HCT116 (cell line): ENCODE results near the gene GLRB. TPM values are rescaled to one million over a fixed set of nuclear protein-coding genes. Genes with fewer than 3 reads are reported as not detected.

Experiments
- ATAC-seq: fragments of 200-7000 bp; cut with Tn5 transposase; 2 replicates; pipeline ENCODE4 v1.9.1; 2020; ENCODE audit warnings: mild to moderate bottlenecking, moderate library complexity
- BruUV-seq: library from RNA; stranded (reverse); fragments of 400-500 nt; replicated peaks from 2 replicates; lab custom pipeline; 2021; lab: Mats Ljungman, UMichigan
- CTCF ChIA-PET: fragments of 300-600 bp; sonication (Branson Sonifier 250); formaldehyde crosslinking; loops from one replicate; lab custom pipeline; 2021; ENCODE audit warnings: antibody characterized with exemption; lab: Charles Lee
- POLR2A ChIA-PET: fragments of 300-600, 350-600 bp; sonication (Branson Sonifier 250); formaldehyde crosslinking; loops from one replicate; lab custom pipeline; 2021; ENCODE audit warnings: antibody characterized with exemption; lab: Charles Lee
- RAD21 ChIA-PET, 2 experiments: fragments of 300-600 bp; sonication (Branson Sonifier 250); formaldehyde crosslinking; loops; one replicate each; lab custom pipeline; 2023; ENCODE audit warnings: low total read pairs in 2 of 2; ENCODE audit not compliant: uncharacterized antibody in 2 of 2, unreplicated experiment in 2 of 2, low non-redundant PET in 1 of 2; lab: Charles Lee
- DNase-seq: peaks from one replicate; pipeline ENCODE4 v3.0.0-alpha.2; 2010; ENCODE audit warnings: low read depth, low spot score
- H2AFZ ChIP-seq: fragments of 200-600 bp; shearing (Covaris generic), sonication (generic); 2 replicates; pipeline ENCODE4 v1.6.1; 2017; ENCODE audit warnings: low read depth, mixed run types, mixed read lengths, antibody characterized with exemption, low read length; ENCODE audit not compliant: poor library complexity, severe bottlenecking
- H3K27ac ChIP-seq: 2 replicates; pipeline ENCODE4 v1.5.1; 2012; ENCODE audit warnings: low read depth, low read length
- H3K27me3 ChIP-seq: fragments of 200-600 bp; sonication (generic); 2 replicates; pipeline ENCODE4 v1.6.1; 2016; ENCODE audit warnings: mixed run types, low read length, mixed read lengths; ENCODE audit not compliant: insufficient read depth
- H3K36me3 ChIP-seq, 2 experiments: fragments of 200-500 bp in 1 of 2; fragments of 200-600 bp in 1 of 2; sonication (Bioruptor generic) in 1 of 2; sonication (generic) in 1 of 2; 2 replicates each; pipeline versions ENCODE4 v1.5.1 to v1.6.1; 2014 to 2016; ENCODE audit warnings: low read length in 2 of 2, inconsistent platforms in 1 of 2, mixed read lengths in 1 of 2, mixed run types in 1 of 2; ENCODE audit not compliant: insufficient read depth in 2 of 2, control insufficient read depth in 1 of 2
- H3K4me1 ChIP-seq, 2 experiments: fragments of 200-600 bp in 1 of 2; sonication (generic) in 1 of 2; 2 replicates each; pipeline versions ENCODE4 v1.5.1 to v1.6.1; 2012 to 2017; ENCODE audit warnings: low read length in 2 of 2, inconsistent platforms in 1 of 2, mild to moderate bottlenecking in 1 of 2, mixed read lengths in 1 of 2, mixed run types in 1 of 2, moderate library complexity in 1 of 2; ENCODE audit not compliant: insufficient read depth in 2 of 2, control insufficient read depth in 1 of 2
- H3K4me2 ChIP-seq: fragments of 200-600 bp; sonication (generic); 2 replicates; pipeline ENCODE4 v1.6.1; 2017; ENCODE audit warnings: mixed run types, low read length, mixed read lengths
- H3K4me3 ChIP-seq, 2 experiments: fragments of 200-600 bp in 1 of 2; sonication (generic) in 1 of 2; replicated peaks in 1 of 2; 2 replicates each; pipeline ENCODE4 v1.5.1; 2011 to 2016; ENCODE audit warnings: low read length in 2 of 2, control low read depth in 1 of 2, low read depth in 1 of 2, mild to moderate bottlenecking in 1 of 2, mixed read lengths in 1 of 2, mixed run types in 1 of 2
- H3K79me2 ChIP-seq: fragments of 200-600 bp; sonication (generic); 2 replicates; pipeline ENCODE4 v1.6.1; 2017; ENCODE audit warnings: mild to moderate bottlenecking, mixed run types, low read length, moderate library complexity, mixed read lengths; ENCODE audit not compliant: insufficient read depth
- H3K9ac ChIP-seq: fragments of 200-600 bp; sonication (generic); 2 replicates; pipeline ENCODE4 v1.6.1; 2016; ENCODE audit warnings: low read length, mixed read lengths
- H3K9me2 ChIP-seq: fragments of 200-600 bp; sonication (generic), shearing (Covaris generic); 2 replicates; pipeline ENCODE4 v1.6.1; 2017; ENCODE audit warnings: mixed run types, mild to moderate bottlenecking, moderate library complexity; ENCODE audit not compliant: insufficient read depth
- H3K9me3 ChIP-seq, 2 experiments: fragments of 200-500 bp in 1 of 2; fragments of 200-600 bp in 1 of 2; sonication (Bioruptor generic) in 1 of 2; sonication (generic) in 1 of 2; 2 replicates each; pipeline ENCODE4 v1.6.1; 2014 to 2017; ENCODE audit warnings: low read length in 2 of 2, mixed read lengths in 2 of 2, inconsistent platforms in 1 of 2, low read depth in 1 of 2, mild to moderate bottlenecking in 1 of 2, mixed run types in 1 of 2, moderate library complexity in 1 of 2; ENCODE audit not compliant: control insufficient read depth in 1 of 2, insufficient read depth in 1 of 2
- H4K20me1 ChIP-seq: fragments of 200-600 bp; sonication (generic), shearing (Covaris generic); 2 replicates; pipeline ENCODE4 v1.6.1; 2017; ENCODE audit warnings: mixed run types, mild to moderate bottlenecking, moderate library complexity; ENCODE audit not compliant: insufficient read depth
- ATF3 ChIP-seq: IDR thresholded peaks from 2 replicates; pipeline ENCODE4 v1.6.1; 2012
- CBX3 ChIP-seq: IDR thresholded peaks from 2 replicates; pipeline ENCODE4 v1.6.1; 2012; ENCODE audit warnings: low read depth
- CEBPB ChIP-seq: IDR thresholded peaks from 2 replicates; pipeline ENCODE4 v1.6.1; 2012; ENCODE audit warnings: low read depth
- CTCF ChIP-seq, 3 experiments: fragments of 200-600 bp in 1 of 3; sonication (generic) in 1 of 3; IDR thresholded peaks in 2 of 3; conservative IDR thresholded peaks in 1 of 3; 2 replicates each; pipeline ENCODE4 v1.5.1; 2012 to 2017; ENCODE audit warnings: low read depth in 2 of 3, low read length in 2 of 3, antibody characterized with exemption in 1 of 3, borderline replicate concordance in 1 of 3, control low read depth in 1 of 3, mild to moderate bottlenecking in 1 of 3, mixed read lengths in 1 of 3, mixed run types in 1 of 3, moderate library complexity in 1 of 3; ENCODE audit not compliant: insufficient read depth in 1 of 3
- EGR1 ChIP-seq: IDR thresholded peaks from 2 replicates; pipeline ENCODE4 v1.6.1; 2012; ENCODE audit warnings: low read depth
- ELF1 ChIP-seq: IDR thresholded peaks from 2 replicates; pipeline ENCODE4 v1.6.1; 2012; ENCODE audit warnings: low read depth, borderline replicate concordance
- EZH2 ChIP-seq: fragments of 200-600 bp; sonication (generic); IDR thresholded peaks from 2 replicates; pipeline ENCODE4 v1.6.1; 2017; ENCODE audit warnings: antibody characterized with exemption, mixed run types
- FOSL1 ChIP-seq: IDR thresholded peaks from 2 replicates; pipeline ENCODE4 v1.6.1; 2012; ENCODE audit warnings: low read depth
- JUND ChIP-seq: IDR thresholded peaks from 2 replicates; pipeline ENCODE4 v1.6.1; 2012
- POLR2A ChIP-seq: IDR thresholded peaks from 2 replicates; pipeline ENCODE4 v1.7.0; 2011; ENCODE audit warnings: borderline replicate concordance; ENCODE audit not compliant: insufficient read depth, insufficient read length; ENCODE audit errors: extremely low read depth
- POLR2AphosphoS5 ChIP-seq: IDR thresholded peaks from 2 replicates; pipeline ENCODE4 v1.6.1; 2011; ENCODE audit warnings: mild to moderate bottlenecking, low read depth, low read length, moderate library complexity
- RAD21 ChIP-seq: IDR thresholded peaks from 2 replicates; pipeline ENCODE4 v1.6.1; 2012; ENCODE audit warnings: low read depth, mild to moderate bottlenecking
- SIN3A ChIP-seq: IDR thresholded peaks from 2 replicates; pipeline ENCODE4 v1.6.1; 2012; ENCODE audit warnings: low read depth
- SRF ChIP-seq: IDR thresholded peaks from 2 replicates; pipeline ENCODE4 v1.6.1; 2012; ENCODE audit warnings: low read depth
- YY1 ChIP-seq: IDR thresholded peaks from 2 replicates; pipeline ENCODE4 v1.6.1; 2011; ENCODE audit warnings: low read length, low read depth, moderate library complexity, mild to moderate bottlenecking; ENCODE audit not compliant: insufficient replicate concordance; ENCODE audit errors: extremely low read depth
- ZFX ChIP-seq: fragments of 450-650 bp; IDR thresholded peaks from 2 replicates; pipeline ENCODE4 v1.6.1; 2017
- intact Hi-C: fragments of 100-400 bp; cut with micrococcal nuclease; formaldehyde crosslinking; loops from 2 replicates; pipeline ENCODE4 v1.10.0; 2022
- total RNA-seq: library from RNA; stranded (reverse); gene quantifications from one replicate; pipeline ENCODE4 v1.2.1, GENCODE V29; 2021; ENCODE audit not compliant: unreplicated experiment
- TF ChIP-seq, protein P1 (sequence below): IDR thresholded peaks from 2 replicates; pipeline ENCODE4 v1.6.1; 2012; ENCODE audit warnings: low read depth

The GLRB gene
- total RNA-seq, 1 experiment from 2014 or later, result not detected

DNA sequence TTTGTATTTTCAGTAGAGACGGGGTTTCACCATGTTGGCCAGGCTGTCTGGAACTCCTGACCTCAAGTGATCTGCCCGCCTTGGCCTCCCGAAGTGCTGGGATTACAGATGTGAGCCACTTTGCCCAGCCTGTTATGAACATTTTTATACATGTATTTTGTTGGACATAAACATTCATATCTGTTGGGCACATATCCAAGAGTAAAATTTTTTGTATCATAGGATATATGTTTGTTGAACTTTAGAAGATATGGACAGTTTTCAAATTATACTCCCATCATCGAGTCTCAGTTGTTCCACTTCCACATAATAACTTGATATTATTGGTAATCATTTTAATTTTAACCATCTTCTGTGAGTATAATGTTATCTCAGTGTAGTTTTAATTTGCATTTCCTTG, 23.6 kb downstream of the GLRB start:
- Histone ChIP-seq H3K4me1 (no peaks in the 10 kb centered on the region), H3K4me2 (no peak overlapping the region), H3K27ac (no peak overlapping the region), H3K9me2 (no peaks in the 10 kb centered on the region), H3K36me3 (no peaks in the 10 kb centered on the region), H4K20me1 (no peaks in the 10 kb centered on the region), H3K9ac (no peak overlapping the region), H3K9me3 (no peaks in the 10 kb centered on the region), H3K27me3 (no peaks in the 10 kb centered on the region), H3K4me3 (no peak overlapping the region), H2AFZ (no peak overlapping the region), H3K79me2 (no peaks in the 10 kb centered on the region)
- ChIA-PET RAD21 (interaction anchor here in 1 of 2 experiments (0.7 kb wide), 1 partner anchor 13 kb away, joined by 4 read pairs; no protein-coding TSS in a partner anchor), CTCF (no interaction called here), POLR2A (no interaction called here)
- no peak for ATAC-seq
- intact Hi-C loops, result no loop called here
- no peak for TF ChIP-seq SIN3A
- no peak for TF ChIP-seq SRF
- TF ChIP-seq FOSL1, result no peak
- TF ChIP-seq EZH2, result no peak
- TF ChIP-seq EGR1, result no peak
- no peak for TF ChIP-seq JUND
- TF ChIP-seq CEBPB, result no peak
- no peak for TF ChIP-seq CBX3
- TF ChIP-seq YY1, result no peak
- no peak for TF ChIP-seq CTCF (IDR thresholded peaks at IDR 0.05 in 2 of 3, conservative IDR thresholded peaks at IDR 0.05 in 1 of 3; ENCODE audit: borderline replicate concordance in 1 of 3, insufficient read depth in 1 of 3, low read depth in 2 of 3, low read length in 2 of 3)
- no peak for TF ChIP-seq ELF1
- TF ChIP-seq, protein P1, sequence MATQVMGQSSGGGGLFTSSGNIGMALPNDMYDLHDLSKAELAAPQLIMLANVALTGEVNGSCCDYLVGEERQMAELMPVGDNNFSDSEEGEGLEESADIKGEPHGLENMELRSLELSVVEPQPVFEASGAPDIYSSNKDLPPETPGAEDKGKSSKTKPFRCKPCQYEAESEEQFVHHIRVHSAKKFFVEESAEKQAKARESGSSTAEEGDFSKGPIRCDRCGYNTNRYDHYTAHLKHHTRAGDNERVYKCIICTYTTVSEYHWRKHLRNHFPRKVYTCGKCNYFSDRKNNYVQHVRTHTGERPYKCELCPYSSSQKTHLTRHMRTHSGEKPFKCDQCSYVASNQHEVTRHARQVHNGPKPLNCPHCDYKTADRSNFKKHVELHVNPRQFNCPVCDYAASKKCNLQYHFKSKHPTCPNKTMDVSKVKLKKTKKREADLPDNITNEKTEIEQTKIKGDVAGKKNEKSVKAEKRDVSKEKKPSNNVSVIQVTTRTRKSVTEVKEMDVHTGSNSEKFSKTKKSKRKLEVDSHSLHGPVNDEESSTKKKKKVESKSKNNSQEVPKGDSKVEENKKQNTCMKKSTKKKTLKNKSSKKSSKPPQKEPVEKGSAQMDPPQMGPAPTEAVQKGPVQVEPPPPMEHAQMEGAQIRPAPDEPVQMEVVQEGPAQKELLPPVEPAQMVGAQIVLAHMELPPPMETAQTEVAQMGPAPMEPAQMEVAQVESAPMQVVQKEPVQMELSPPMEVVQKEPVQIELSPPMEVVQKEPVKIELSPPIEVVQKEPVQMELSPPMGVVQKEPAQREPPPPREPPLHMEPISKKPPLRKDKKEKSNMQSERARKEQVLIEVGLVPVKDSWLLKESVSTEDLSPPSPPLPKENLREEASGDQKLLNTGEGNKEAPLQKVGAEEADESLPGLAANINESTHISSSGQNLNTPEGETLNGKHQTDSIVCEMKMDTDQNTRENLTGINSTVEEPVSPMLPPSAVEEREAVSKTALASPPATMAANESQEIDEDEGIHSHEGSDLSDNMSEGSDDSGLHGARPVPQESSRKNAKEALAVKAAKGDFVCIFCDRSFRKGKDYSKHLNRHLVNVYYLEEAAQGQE, result no peak
- TF ChIP-seq POLR2A, result no peak
- no peak for TF ChIP-seq POLR2AphosphoS5
- TF ChIP-seq ATF3, result no peak
- TF ChIP-seq RAD21, result no peak
- no peak for TF ChIP-seq ZFX
- no peak for DNase-seq
- BruUV-seq, result no TSS peak
